GM21526 (cell line): ENCODE results near the gene UBTD2.
"Not testable (repeated sequence)": the region's sequence is repeated elsewhere in the genome, so short reads cannot be mapped to it uniquely, and the experiment has no call there.

Source experiments
- ATAC-seq: cut with Tn5 transposase; IDR thresholded peaks from one replicate; pipeline ENCODE4 v1.9.1; 2021; ENCODE audit warnings: moderate library complexity; ENCODE audit not compliant: unreplicated experiment, low FRiP score

UBTD2 gene, protein sequence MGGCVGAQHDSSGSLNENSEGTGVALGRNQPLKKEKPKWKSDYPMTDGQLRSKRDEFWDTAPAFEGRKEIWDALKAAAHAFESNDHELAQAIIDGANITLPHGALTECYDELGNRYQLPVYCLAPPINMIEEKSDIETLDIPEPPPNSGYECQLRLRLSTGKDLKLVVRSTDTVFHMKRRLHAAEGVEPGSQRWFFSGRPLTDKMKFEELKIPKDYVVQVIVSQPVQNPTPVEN

GRCh38 chr5:172283020-172283861 is at the start of gene UBTD2:
Gene UBTD2 (minus strand): TSS chr5:172283764. CDS start chr5:172283665, 99 bp downstream.
- ATAC-seq, result peak; percentile 88

GRCh38 chr5:172326901-172327300 is 43.3 kb upstream of the UBTD2 start:
- not testable (repeated sequence) for ATAC-seq

DNA sequence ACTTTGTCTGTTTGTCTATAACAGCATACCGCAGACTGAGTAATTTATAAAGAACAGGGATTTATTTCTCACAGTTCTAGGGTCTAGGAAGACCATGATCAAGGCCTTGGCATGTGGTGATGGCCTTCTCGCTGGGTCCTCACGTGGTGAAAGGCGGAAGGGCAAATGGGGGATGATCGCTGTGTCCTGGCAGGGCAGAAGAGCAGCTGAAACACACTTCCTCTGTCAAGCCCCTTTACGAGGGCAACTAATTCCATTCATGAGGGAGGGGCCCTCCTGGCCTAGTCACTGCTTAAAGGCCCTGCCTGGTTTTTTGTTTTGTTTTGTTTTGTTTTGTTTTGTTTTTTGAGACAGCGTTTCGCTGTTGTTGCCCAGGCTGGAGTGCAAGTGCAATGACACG is 41.9 kb upstream of the UBTD2 start:
- no peak for ATAC-seq

GRCh38 chr5:172322028-172322965 is 38.7 kb upstream of the UBTD2 start:
- ATAC-seq, result peak; percentile 54

DNA sequence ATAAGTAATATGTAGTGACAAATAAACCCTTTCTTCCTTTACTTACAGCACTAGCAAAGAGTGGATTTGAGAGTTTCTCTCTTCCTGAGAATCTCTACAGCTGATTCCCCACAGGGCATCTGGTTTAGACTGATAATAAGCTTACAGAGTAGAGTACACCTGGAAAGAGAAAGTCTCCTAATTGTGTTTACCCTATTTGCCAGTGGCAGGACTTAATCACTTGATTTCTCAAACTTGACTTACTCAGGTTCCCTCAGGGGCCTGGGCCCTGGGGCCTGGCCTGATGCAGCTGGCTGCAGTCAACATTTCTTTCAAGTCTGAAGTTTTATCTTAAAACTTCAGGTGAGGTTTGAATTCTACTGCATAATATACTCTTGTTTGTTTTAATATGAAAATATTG is 38.0 kb upstream of the UBTD2 start:
- ATAC-seq, result no peak

DNA sequence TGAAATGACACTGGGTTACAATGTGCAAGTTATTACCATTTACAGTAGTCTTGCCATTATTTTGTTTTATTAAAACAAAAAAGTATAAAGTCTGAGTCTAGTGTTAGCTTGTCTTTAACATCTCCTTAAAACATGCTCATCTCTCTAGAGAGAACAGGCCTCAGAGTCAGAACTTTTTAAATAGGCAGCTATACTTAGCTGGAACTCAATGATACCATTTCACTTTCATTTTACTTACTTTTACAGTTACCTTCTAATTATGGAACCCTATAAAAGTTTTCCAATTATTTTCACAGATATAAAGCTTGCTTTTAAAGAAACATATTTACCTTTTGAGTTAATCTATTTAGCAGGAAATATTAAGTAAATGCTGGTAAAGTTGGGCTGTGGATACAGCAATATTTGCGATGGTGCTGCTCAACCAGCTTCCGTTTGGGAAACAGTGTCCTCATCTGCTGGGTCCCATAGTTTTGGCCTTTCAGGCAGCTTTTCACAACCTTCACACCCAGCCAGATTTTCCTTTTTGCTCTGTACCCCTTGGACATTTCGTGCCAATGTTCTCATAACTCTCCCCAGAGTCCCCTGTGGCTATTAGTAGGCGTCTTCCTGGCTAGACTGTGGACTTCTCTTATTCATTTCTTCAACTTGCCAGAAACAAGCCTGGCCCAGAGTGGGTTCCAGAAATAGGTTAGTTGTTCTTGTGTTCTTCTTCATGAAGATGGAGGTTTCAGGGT is 36.3 kb upstream of the UBTD2 start:
- no peak for ATAC-seq

- peak; percentile 53 for ATAC-seq
Observed at GRCh38 chr5:172315587-172316493, 32.3 kb upstream of the UBTD2 start.

- ATAC-seq, result no peak
Observed at GRCh38 chr5:172313915-172314314, 30.4 kb upstream of the UBTD2 start.

- no peak for ATAC-seq
Observed at GRCh38 chr5:172312286-172312685, 28.7 kb upstream of the UBTD2 start.

DNA sequence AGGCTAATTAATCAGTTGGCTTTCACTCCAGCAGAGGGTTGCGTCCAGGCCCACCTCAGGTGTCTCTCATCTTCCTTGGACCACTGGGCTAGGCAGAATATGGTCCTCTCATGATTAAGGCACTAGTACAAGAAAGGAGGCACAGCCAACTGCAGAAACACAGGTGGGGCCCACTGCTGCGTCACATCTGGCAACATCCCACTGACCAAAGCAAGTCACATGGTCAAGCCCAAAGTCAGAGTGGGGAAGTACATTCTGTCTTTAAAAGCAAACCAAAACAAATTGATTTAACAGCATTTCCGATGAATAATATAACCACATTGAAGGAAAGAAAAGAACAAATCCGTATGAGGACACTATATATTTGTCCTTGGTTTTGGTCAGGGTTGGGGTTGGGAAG is 28.0 kb upstream of the UBTD2 start:
- ATAC-seq, result no peak

DNA sequence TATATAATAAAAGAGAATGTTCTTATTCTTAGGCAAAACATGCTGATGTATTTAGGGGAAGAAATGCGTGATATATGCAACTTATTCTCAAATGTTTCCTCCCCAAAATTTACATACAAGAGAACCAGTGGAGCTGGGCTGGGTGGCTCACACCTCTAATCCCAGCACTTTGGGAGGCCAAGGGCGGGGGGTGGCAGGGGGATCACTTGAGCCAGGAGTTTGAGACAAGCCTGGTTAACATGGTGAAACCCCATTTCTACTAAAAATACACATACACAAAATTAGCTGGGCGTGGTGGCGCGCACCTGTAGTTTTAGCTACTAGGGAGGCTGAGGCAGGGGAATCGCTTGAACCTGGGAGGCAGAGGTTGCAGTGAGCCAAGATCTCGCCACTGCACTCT is 27.5 kb upstream of the UBTD2 start:
- no peak for ATAC-seq

GRCh38 chr5:172305380-172305779 is 21.8 kb upstream of the UBTD2 start:
- no peak for ATAC-seq

DNA sequence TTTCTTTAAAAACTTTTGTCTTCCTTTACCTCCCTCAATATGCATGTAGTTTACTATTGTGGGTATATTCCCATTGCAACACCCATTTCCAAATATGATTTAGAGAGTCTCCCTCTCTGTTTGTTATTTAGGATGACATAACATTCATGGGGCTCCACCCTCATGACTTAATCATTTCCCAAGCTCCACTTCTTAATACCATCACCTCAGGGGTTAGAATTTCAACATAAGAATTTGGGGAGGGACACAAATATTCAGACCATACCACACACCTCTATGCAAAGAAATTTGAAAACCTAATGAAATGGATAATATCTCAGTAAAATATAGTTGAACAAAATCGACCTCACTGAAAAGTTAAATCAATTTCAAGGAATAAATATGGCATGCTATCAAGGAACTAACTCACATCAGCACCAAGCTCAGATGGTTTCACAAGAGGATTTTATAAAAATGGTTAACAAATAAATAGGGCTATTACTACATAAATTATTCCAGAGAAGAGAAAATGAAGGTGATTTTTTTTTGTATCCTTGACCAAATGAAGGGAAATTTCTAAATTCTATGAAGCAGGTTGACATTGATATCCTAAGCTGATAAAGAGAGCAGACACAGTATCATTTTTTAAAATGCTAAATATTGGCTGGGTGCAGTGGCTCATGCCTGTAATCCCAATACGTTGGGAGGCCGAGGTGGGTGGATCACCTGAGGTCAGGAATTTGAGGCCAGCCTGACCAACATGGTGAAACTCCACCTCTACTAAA is 20.2 kb upstream of the UBTD2 start:
- ATAC-seq, result no peak

- ATAC-seq, result no peak
Observed at GRCh38 chr5:172303162-172303561, 19.6 kb upstream of the UBTD2 start.

GRCh38 chr5:172302047-172302710 is 18.6 kb upstream of the UBTD2 start:
- ATAC-seq, result no peak

DNA sequence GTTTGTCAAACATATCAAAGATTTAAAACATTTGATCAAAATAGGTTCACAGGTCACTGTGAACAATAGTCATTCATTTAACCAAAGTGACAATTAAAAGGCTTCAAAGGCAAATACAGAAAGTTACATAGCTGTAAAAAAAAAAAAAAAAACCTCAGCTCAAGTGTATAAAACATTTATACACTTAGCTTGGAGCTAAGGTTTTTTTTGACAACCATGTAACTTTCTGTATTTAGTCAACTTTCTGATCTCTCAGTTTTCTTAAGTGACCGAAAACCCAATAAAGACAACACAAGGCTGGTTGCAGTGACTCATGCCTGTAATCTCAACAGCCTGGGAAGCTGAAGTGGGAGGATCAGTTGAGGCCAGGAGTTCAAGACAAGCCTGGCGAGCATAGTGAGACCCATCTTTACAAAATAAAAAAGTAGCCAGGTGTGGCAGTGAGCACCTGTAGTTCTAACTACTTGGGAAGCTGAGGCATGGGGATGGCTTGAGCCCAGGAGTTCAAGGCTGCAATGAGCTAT is 16.4 kb upstream of the UBTD2 start:
- ATAC-seq, result no peak

- ATAC-seq, result no peak
Observed at GRCh38 chr5:172294831-172295230, 11.3 kb upstream of the UBTD2 start.
